HFF-Myc (cell line): ENCODE results near the gene ASTN1.

Source experiments
- DNase-seq: peaks from one replicate; pipeline ENCODE4 v3.0.0-alpha.2; 2011; ENCODE audit warnings: low read depth; ENCODE audit errors: extremely low read depth
- H3K4me3 ChIP-seq: replicated peaks from 2 replicates; pipeline ENCODE4 v1.5.1; 2011; ENCODE audit warnings: low read depth, mild to moderate bottlenecking, control low read depth, low read length
- CTCF ChIP-seq: IDR thresholded peaks from 2 replicates; pipeline ENCODE4 v1.5.1; 2012; ENCODE audit warnings: mild to moderate bottlenecking, low read depth, low read length, control low read depth; ENCODE audit errors: missing control alignments

Gene ASTN1

GRCh38 chr1:177171536-177172123, 7.1 kb upstream of the ASTN1 start:
- no peak for DNase-seq
- no peak for TF ChIP-seq CTCF
- H3K4me3 ChIP-seq: no peak overlapping the region

- no peak for TF ChIP-seq CTCF
- peak within 1 kb of the TSS; percentile 24 for H3K4me3 ChIP-seq
- no peak for DNase-seq
Observed at GRCh38 chr1:177170756-177171535, 6.4 kb upstream of the ASTN1 start, which contains the start of gene BRINP2. Gene BRINP2 (plus strand): TSS chr1:177170958. CDS start chr1:177229877, 58,919 bp downstream.

GRCh38 chr1:177165069-177165439, 542 bp upstream of the ASTN1 start:
- no peak for TF ChIP-seq CTCF
- no peak overlapping the region for H3K4me3 ChIP-seq
- no peak for DNase-seq

GRCh38 chr1:177163844-177164379, 600 bp downstream of the ASTN1 start:
- no peak for DNase-seq
- TF ChIP-seq CTCF: no peak
- 0 out of 2 replicates have a peak overlapping the region, but pooled peaks have one; percentile 18 for H3K4me3 ChIP-seq

- H3K4me3 ChIP-seq: no peak overlapping the region
- no peak for DNase-seq
- TF ChIP-seq CTCF: no peak
Observed at GRCh38 chr1:177162243-177162642, 2.3 kb downstream of the ASTN1 start.

GRCh38 chr1:177146499-177146898, 18.0 kb downstream of the ASTN1 start:
- DNase-seq: no peak
- TF ChIP-seq CTCF: no peak
- H3K4me3 ChIP-seq: no peak overlapping the region
